GM12892 (cell line): ENCODE measurements around the gene ESR1.

Experiments
- POLR2A ChIP-seq: IDR thresholded peaks from 2 replicates; pipeline ENCODE4 v1.6.1; 2011; ENCODE audit warnings: low read depth, low read length, control low read depth
- POLR2AphosphoS5 ChIP-seq: IDR thresholded peaks from 2 replicates; pipeline ENCODE4 v1.6.1; 2011; ENCODE audit warnings: low read depth, low read length, control low read depth

DNA sequence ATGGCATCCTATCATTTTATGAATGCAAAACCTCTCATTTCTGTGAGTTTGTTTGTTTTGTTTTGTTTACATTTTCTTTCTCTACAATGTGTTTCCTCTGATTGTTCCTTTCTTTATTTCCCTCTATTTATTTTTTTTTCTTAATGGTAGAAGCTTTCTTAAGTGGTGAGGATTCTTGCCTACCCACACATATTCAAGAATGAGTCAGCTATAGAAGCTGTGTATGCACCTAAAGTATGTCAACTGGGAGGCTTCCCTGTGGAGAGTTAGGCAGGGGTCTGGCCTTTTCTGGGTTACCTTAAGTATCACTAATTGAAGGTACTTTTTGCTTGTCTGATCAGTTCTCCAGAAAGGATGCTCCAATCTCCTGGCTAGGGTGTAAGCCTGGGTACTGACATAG lies 354.0 kb downstream of the ESR1 start:
- TF ChIP-seq POLR2A = no peak
- TF ChIP-seq POLR2AphosphoS5 = no peak
